Left cardiac atrium (tissue), 4 donors: ENCODE data around the gene NEK1. TPM values are rescaled to one million over a fixed set of nuclear protein-coding genes. Genes with fewer than 3 reads are reported as not detected.

ENCODE experiments used
- ATAC-seq, 2 donors: fragments of 200-7000 bp; cut with Tn5 transposase; one replicate each; pipeline ENCODE4 v1.9.1; 2020; ENCODE audit warnings: mild to moderate bottlenecking in 2 of 2, moderate library complexity in 2 of 2
- DNase-seq: peaks from one replicate; pipeline ENCODE4 v3.0.0-alpha.2; 2020
- intact Hi-C, 2 donors: fragments of 100-400 bp; cut with DNase I; formaldehyde crosslinking; loops; one replicate each; pipeline versions ENCODE4 v1.14.1 to v1.15.1; 2022 to 2023
- total RNA-seq, 2 donors: library from RNA; stranded (reverse); fragmentation: NEBNext Ultra II Directional; extraction: Animal tissue kit (Norgen Biotek cat#: 25700); gene quantifications; one replicate each; pipeline ENCODE4 v1.2.1, GENCODE V29; 2021
- donor health status: DM: no; HTN: yes; CAD: no.
- donor health status: DM: no; HTN: yes; CAD: no; lungs with severe emphysema.
- donor health status: DM: yes; HTN: yes; CAD: no.
- donor health status: Dilated cardiomyopathy.

Gene NEK1
- total RNA-seq, 2 donors from 2014 or later = 12.4 to 13.3 TPM

- no peak for DNase-seq
- ATAC-seq = no peak
- intact Hi-C loops = loop anchor here in 1 of 2 donors (10.0 kb wide), 1 partner anchor 45 kb away; no protein-coding TSS in a partner anchor
These were observed 252.4 kb downstream of the NEK1 start for GRCh38 chr4:169359961-169360360.

- DNase-seq (no peak), ATAC-seq (no peak)
- intact Hi-C loops = loop anchor here in 1 of 2 donors (10.0 kb wide), 1 partner anchor 52 kb away; no protein-coding TSS in a partner anchor
These were observed 260.0 kb downstream of the NEK1 start for GRCh38 chr4:169352360-169352759.

GRCh38 chr4:169351872-169352271 lies 260.5 kb downstream of the NEK1 start:
- intact Hi-C loops = loop anchor here in 1 of 2 donors (10.0 kb wide), 1 partner anchor 53 kb away; no protein-coding TSS in a partner anchor
- DNase-seq = peak; percentile 34
- peak; percentile 88 to 94 for ATAC-seq

GRCh38 chr4:169348541-169348940 lies 263.8 kb downstream of the NEK1 start:
- ATAC-seq (no peak), DNase-seq (no peak)
- intact Hi-C loops = no loop called here

- intact Hi-C loops = no loop called here
- DNase-seq = no peak
- no peak for ATAC-seq
These were observed 265.5 kb downstream of the NEK1 start for GRCh38 chr4:169346840-169347239.

GRCh38 chr4:169345316-169345721 lies 267.1 kb downstream of the NEK1 start:
- DNase-seq (no peak), ATAC-seq (no peak)
- intact Hi-C loops = no loop called here

Other genes starting within 250 kb of the NEK1 start
- 10 to 100 TPM; 38.7 to 42.5 TPM for gene CLCN3, start 8.0 kb upstream of the NEK1 start, total RNA-seq
- gene HPF1, start 145.4 kb upstream of the NEK1 start, total RNA-seq = 10 to 100 TPM; 16.9 to 22.6 TPM